Bone marrow (tissue), 2 donors: ENCODE measurements around the gene FNBP1L.

Experiments
- DNase-seq, 2 donors: peaks; one replicate each; lab custom pipeline; 2025; lab: John Stamatoyannopoulos, UW

Gene FNBP1L

GRCh38 chr1:93447481-93448291 lies at the start of gene FNBP1L:
Gene FNBP1L (plus strand): TSS chr1:93448118. CDS start chr1:93448282, 164 bp downstream.
- peak in 1 of 2 donors; percentile 48 for DNase-seq

- no peak for DNase-seq
Measured at GRCh38 chr1:93399781-93400180, 48.1 kb upstream of the FNBP1L start.

- DNase-seq, result no peak
Measured at GRCh38 chr1:93408203-93408602, 39.7 kb upstream of the FNBP1L start.

GRCh38 chr1:93411000-93411399 lies 36.9 kb upstream of the FNBP1L start:
- DNase-seq, result no peak

GRCh38 chr1:93414749-93415148 lies 33.2 kb upstream of the FNBP1L start:
- DNase-seq, result peak in 1 of 2 donors; percentile 47

GRCh38 chr1:93415296-93415695 lies 32.6 kb upstream of the FNBP1L start:
- no peak for DNase-seq

GRCh38 chr1:93416183-93416582 lies 31.7 kb upstream of the FNBP1L start:
- no peak for DNase-seq

- DNase-seq, result no peak
Measured at GRCh38 chr1:93419344-93419743, 28.6 kb upstream of the FNBP1L start.

- DNase-seq, result no peak
Measured at GRCh38 chr1:93420400-93420799, 27.5 kb upstream of the FNBP1L start.

- DNase-seq, result no peak
Measured at GRCh38 chr1:93426181-93426580, 21.7 kb upstream of the FNBP1L start.

GRCh38 chr1:93427656-93428055 lies 20.3 kb upstream of the FNBP1L start:
- DNase-seq, result no peak

GRCh38 chr1:93433407-93433961 lies 14.4 kb upstream of the FNBP1L start:
- no peak for DNase-seq

- DNase-seq, result no peak
Measured at GRCh38 chr1:93434088-93434487, 13.8 kb upstream of the FNBP1L start.

GRCh38 chr1:93434987-93435386 lies 12.9 kb upstream of the FNBP1L start:
- DNase-seq, result no peak

GRCh38 chr1:93435443-93435842 lies 12.5 kb upstream of the FNBP1L start:
- no peak for DNase-seq

- no peak for DNase-seq
Measured at GRCh38 chr1:93436496-93436895, 11.4 kb upstream of the FNBP1L start.

GRCh38 chr1:93437976-93438605 lies 9.8 kb upstream of the FNBP1L start:
- DNase-seq, result peak in 1 of 2 donors; percentile 48

- no peak for DNase-seq
Measured at GRCh38 chr1:93438716-93439115, 9.2 kb upstream of the FNBP1L start.

GRCh38 chr1:93440272-93440671 lies 7.6 kb upstream of the FNBP1L start:
- DNase-seq, result no peak

- no peak for DNase-seq
Measured at GRCh38 chr1:93440706-93441105, 7.2 kb upstream of the FNBP1L start.

- no peak for DNase-seq
Measured at GRCh38 chr1:93441589-93441988, 6.3 kb upstream of the FNBP1L start.

- DNase-seq, result no peak
Measured at GRCh38 chr1:93442008-93442666, 5.8 kb upstream of the FNBP1L start.

GRCh38 chr1:93442741-93443140 lies 5.2 kb upstream of the FNBP1L start:
- no peak for DNase-seq
